GM12878 (cell line): Measurements from ENCODE around the gene UNC119. TPM values are rescaled to one million over a fixed set of nuclear protein-coding genes. Genes with fewer than 3 reads are reported as not detected.

Experiments used
- ATAC-seq: fragments of 200-7000 bp; cut with Tn5 transposase; 3 replicates; pipeline ENCODE4 v1.9.1; 2020; ENCODE audit warnings: mild to moderate bottlenecking, moderate library complexity
- BruUV-seq: library from RNA; stranded (reverse); fragments of 400-500 nt; replicated peaks from 2 replicates; lab custom pipeline; 2021; lab: Mats Ljungman, UMichigan
- CTCF ChIA-PET: fragments of 300-600 bp; sonication (Branson Sonifier 250); formaldehyde crosslinking; extraction: SDS; loops from one replicate; lab custom pipeline; 2021; ENCODE audit warnings: inconsistent platforms; lab: Yijun Ruan, JAX
- POLR2A ChIA-PET: fragments of 350-600 bp; formaldehyde crosslinking; extraction: SDS; loops from one replicate; lab custom pipeline; 2021; ENCODE audit warnings: inconsistent platforms; lab: Charles Lee
- RAD21 ChIA-PET: fragments of 300-600 bp; sonication (Branson Sonifier 250); formaldehyde crosslinking; loops from one replicate; lab custom pipeline; 2023; ENCODE audit warnings: antibody characterized with exemption; ENCODE audit not compliant: unreplicated experiment; lab: Charles Lee
- SMC1A ChIA-PET: fragments of 300-600 bp; sonication (Branson Sonifier 250); formaldehyde crosslinking; loops from one replicate; lab custom pipeline; 2023; ENCODE audit not compliant: unreplicated experiment, uncharacterized antibody; lab: Charles Lee
- DNase-seq: peaks from one replicate; pipeline ENCODE4 v3.0.0-alpha.2; 2011; ENCODE audit warnings: low read depth, low spot score
- FAIRE-seq: peaks from 3 replicates; lab custom pipeline; 2011; peaks lifted over from hg19 to GRCh38; lab: Jason Lieb, UNC
- H2AFZ ChIP-seq: 2 replicates; pipeline ENCODE4 v1.6.0; 2011; ENCODE audit warnings: low read depth, low read length, control low read depth; ENCODE audit not compliant: control insufficient read depth
- H3K27ac ChIP-seq: 2 replicates; pipeline ENCODE4 v1.5.1; 2011; ENCODE audit warnings: control low read depth; ENCODE audit not compliant: control insufficient read depth, insufficient read depth
- H3K27me3 ChIP-seq, 2 experiments: replicated peaks in 1 of 2; 2 replicates each; pipeline versions ENCODE4 v1.6.0 to v1.6.1; 2011; ENCODE audit warnings: low read length in 1 of 2; ENCODE audit not compliant: control insufficient read depth in 2 of 2, insufficient read depth in 2 of 2
- H3K36me3 ChIP-seq, 2 experiments: 2 replicates each; pipeline ENCODE4 v1.5.1; 2011; ENCODE audit warnings: low read length in 1 of 2; ENCODE audit not compliant: control insufficient read depth in 2 of 2, insufficient read depth in 2 of 2
- H3K4me1 ChIP-seq: 2 replicates; pipeline ENCODE4 v1.6.1; 2011; ENCODE audit warnings: mild to moderate bottlenecking, low read length, moderate library complexity, mixed read lengths; ENCODE audit not compliant: control insufficient read depth, insufficient read depth
- H3K4me2 ChIP-seq: 2 replicates; pipeline ENCODE4 v1.6.0; 2011; ENCODE audit warnings: control low read depth; ENCODE audit not compliant: control insufficient read depth, insufficient read depth
- H3K4me3 ChIP-seq: fragments of 200-600 bp; sonication (generic); 2 replicates; pipeline ENCODE4 v1.5.1; 2016
- H3K79me2 ChIP-seq: 2 replicates; pipeline ENCODE4 v1.6.0; 2011; ENCODE audit warnings: low read length; ENCODE audit not compliant: control insufficient read depth, insufficient read depth
- H3K9ac ChIP-seq: 2 replicates; pipeline ENCODE4 v1.8.0; 2011; ENCODE audit warnings: low read length, control low read depth, mixed read lengths; ENCODE audit not compliant: control insufficient read depth, insufficient read depth
- H3K9me3 ChIP-seq: replicated peaks from 3 replicates; pipeline ENCODE4 v1.5.1; 2011; ENCODE audit warnings: mild to moderate bottlenecking, low read length; ENCODE audit not compliant: control insufficient read depth, insufficient read depth
- H4K20me1 ChIP-seq: 2 replicates; pipeline ENCODE4 v1.6.0; 2011; ENCODE audit not compliant: control insufficient read depth, insufficient read depth
- BCLAF1 ChIP-seq: fragments of 450-650 bp; IDR thresholded peaks from 2 replicates; pipeline ENCODE4 v1.6.1; 2017; ENCODE audit warnings: antibody characterized with exemption, mild to moderate bottlenecking, moderate library complexity
- BHLHE40 ChIP-seq, 2 experiments: fragments of 450-650 bp in 1 of 2; IDR thresholded peaks; 2 replicates each; pipeline ENCODE4 v1.6.1; 2011 to 2017; ENCODE audit warnings: low read depth in 2 of 2, borderline replicate concordance in 1 of 2, improper control_type of control experiment in 1 of 2, low read length in 1 of 2, mild to moderate bottlenecking in 1 of 2
- CHD2 ChIP-seq: IDR thresholded peaks from 2 replicates; pipeline ENCODE4 v1.6.1; 2011; ENCODE audit warnings: low read depth, low read length, improper control_type of control experiment, borderline replicate concordance
- CHD4 ChIP-seq: fragments of 200-600 bp; sonication (generic); IDR thresholded peaks from 2 replicates; pipeline ENCODE4 v1.6.1; 2016; ENCODE audit warnings: mild to moderate bottlenecking
- EP300 ChIP-seq, 2 experiments: fragments of 150-350 bp in 1 of 2; IDR thresholded peaks; 2 replicates each; pipeline ENCODE4 v1.6.1; 2011 to 2012; ENCODE audit warnings: low read depth in 2 of 2, low read length in 2 of 2, borderline replicate concordance in 1 of 2, improper control_type of control experiment in 1 of 2, inconsistent platforms in 1 of 2; ENCODE audit not compliant: control insufficient read depth in 1 of 2
- HDGF ChIP-seq: fragments of 450-650 bp; IDR thresholded peaks from 2 replicates; pipeline ENCODE4 v1.6.1; 2016; ENCODE audit warnings: antibody characterized with exemption
- JUND ChIP-seq: IDR thresholded peaks from 2 replicates; pipeline ENCODE4 v1.6.1; 2012; ENCODE audit warnings: low read depth, mild to moderate bottlenecking, low read length, improper control_type of control experiment, moderate library complexity
- PAX5 ChIP-seq: IDR thresholded peaks from 2 replicates; pipeline ENCODE4 v1.6.1; 2011; ENCODE audit warnings: low read depth, low read length, borderline replicate concordance
- SIN3A ChIP-seq: IDR thresholded peaks from 2 replicates; pipeline ENCODE4 v1.6.1; 2012; ENCODE audit warnings: low read depth, low read length, improper control_type of control experiment
- SMAD5 ChIP-seq: IDR thresholded peaks from 2 replicates; pipeline ENCODE4 v1.6.1; 2016; ENCODE audit warnings: antibody characterized with exemption, low read depth
- SREBF1 ChIP-seq: IDR thresholded peaks from 2 replicates; pipeline ENCODE4 v1.6.1; 2012; ENCODE audit warnings: mild to moderate bottlenecking, low read length
- YBX1 ChIP-seq: fragments of 450-650 bp; IDR thresholded peaks from 2 replicates; pipeline ENCODE4 v1.6.1; 2016; ENCODE audit warnings: antibody characterized with exemption
- ZNF24 ChIP-seq: fragments of 450-650 bp; IDR thresholded peaks from 2 replicates; pipeline ENCODE4 v1.6.1; 2017; ENCODE audit warnings: antibody characterized with exemption, mild to moderate bottlenecking
- WGBS: methylation state at CpG from one replicate; pipeline ENCODE4 v1.1.6; 2016; ENCODE audit warnings: low lambda C conversion rate; ENCODE audit not compliant: insufficient replicate concordance, insufficient coverage; ENCODE audit errors: missing lambda C conversion rate; 5-methylcytosine and 5-hydroxymethylcytosine counted together
- in situ Hi-C: fragments of 300-500 bp; cut with MboI; formaldehyde crosslinking; loops from 9 replicates; pipeline ENCODE4 v1.14.3; 2018; ENCODE audit warnings: mixed read lengths
- intact Hi-C: fragments of 100-400 bp; cut with micrococcal nuclease; formaldehyde crosslinking; loops from one replicate; pipeline ENCODE4 v1.14.2; 2022; ENCODE audit not compliant: unreplicated experiment
- polyA plus RNA-seq, 11 experiments: library from polyadenylated mRNA; depleted of rRNA in 4 of 11; unstranded in 6 of 11; stranded (reverse) in 5 of 11; fragments of >200 nt; fragmentation: Nextera tagmentation in 4 of 11; fragmentation: Illumina TruSeq in 1 of 11; extraction: Ambion mirVana in 4 of 11; extraction: Trizol in 1 of 11; gene quantifications; 1 replicate in 1 of 11; 2 replicates in 10 of 11; pipeline versions ENCODE4 v1.2.1 to v1.2.3, GENCODE V29; 2011 to 2016; ENCODE audit warnings: inconsistent platforms in 2 of 11, missing spikeins in 2 of 11, low read depth in 1 of 11
- total RNA-seq, 4 experiments: library from RNA; depleted of rRNA in 3 of 4; stranded (reverse); fragments of >200 nt in 3 of 4; fragmentation: Illumina TruSeq in 1 of 4; extraction: Trizol in 1 of 4; gene quantifications; 2 replicates each; pipeline versions ENCODE4 v1.2.1 to v1.2.3, GENCODE V29; 2013 to 2021
- TF ChIP-seq, protein P1 (sequence below): fragments of 150-350 bp; IDR thresholded peaks from 2 replicates; pipeline ENCODE4 v1.6.1; 2014; ENCODE audit warnings: mild to moderate bottlenecking, low read depth, low read length
- TF ChIP-seq, protein P2 (sequence below): fragments of 450-650 bp; conservative IDR thresholded peaks from 2 replicates; pipeline ENCODE4 v1.6.1; 2017; ENCODE audit warnings: mild to moderate bottlenecking, moderate library complexity

The UNC119 gene
- total and polyA plus RNA-seq, 10 of the 15 experiments (the other 5 are each of a cell fraction or from before 2014, with no cell fraction given) = 2.7 to 436 (median 57.8) TPM

- POLR2A ChIA-PET = interaction anchor here (0.6 to 9.9 kb wide), 9 partner anchors 10 to 527 kb away, joined by 3 to 148 read pairs (median 7); partner anchors contain the start of genes SPAG5 and UNC119
- H3K4me1 ChIP-seq = peaks cover 15% of the 10 kb centered on the region
- H3K9ac ChIP-seq = no peak overlapping the region
- no peaks in the 10 kb centered on the region for H4K20me1 ChIP-seq
- no peak overlapping the region for H2AFZ ChIP-seq
- FAIRE-seq = no peak
- peaks cover 70% of the 10 kb centered on the region for H3K79me2 ChIP-seq
- intact Hi-C loops = no loop called here
- H3K4me2 ChIP-seq = peak overlapping the region; percentile 81
- SMC1A ChIA-PET = interaction anchor here (0.6 to 8.3 kb wide), 5 partner anchors 11 to 26 kb away, joined by 3 to 89 read pairs (median 3); no protein-coding TSS in a partner anchor
- CTCF ChIA-PET = interaction anchor here (1.0 to 6.6 kb wide), 7 partner anchors 7 to 78 kb away, joined by 3 to 83 read pairs (median 8); partner anchors contain the start of genes ALDOC, RSKR and UNC119
- no peak overlapping the region for H3K27ac ChIP-seq
- no peak for DNase-seq
- RAD21 ChIA-PET = interaction anchor here (0.7 to 7.1 kb wide), 4 partner anchors 10 to 29 kb away, joined by 3 to 102 read pairs (median 14); partner anchors contain the start of genes SPAG5 and UNC119
- no peaks in the 10 kb centered on the region for H3K9me3 ChIP-seq
- TF ChIP-seq SREBF1 (no peak), JUND (no peak), YBX1 (no peak), CHD4 (no peak), PAX5 (no peak), SMAD5 (no peak), ZNF24 (no peak), BHLHE40 (IDR thresholded peaks at IDR 0.05; ENCODE audit: borderline replicate concordance in 1 of 2, low read depth in 2 of 2, low read length in 1 of 2) (no peak), HDGF (no peak), CHD2 (no peak), SIN3A (no peak), BCLAF1 (no peak), EP300 (IDR thresholded peaks at IDR 0.05; ENCODE audit: borderline replicate concordance in 1 of 2, control insufficient read depth in 1 of 2, low read depth in 2 of 2, low read length in 2 of 2) (no peak)
- TF ChIP-seq, protein P1, sequence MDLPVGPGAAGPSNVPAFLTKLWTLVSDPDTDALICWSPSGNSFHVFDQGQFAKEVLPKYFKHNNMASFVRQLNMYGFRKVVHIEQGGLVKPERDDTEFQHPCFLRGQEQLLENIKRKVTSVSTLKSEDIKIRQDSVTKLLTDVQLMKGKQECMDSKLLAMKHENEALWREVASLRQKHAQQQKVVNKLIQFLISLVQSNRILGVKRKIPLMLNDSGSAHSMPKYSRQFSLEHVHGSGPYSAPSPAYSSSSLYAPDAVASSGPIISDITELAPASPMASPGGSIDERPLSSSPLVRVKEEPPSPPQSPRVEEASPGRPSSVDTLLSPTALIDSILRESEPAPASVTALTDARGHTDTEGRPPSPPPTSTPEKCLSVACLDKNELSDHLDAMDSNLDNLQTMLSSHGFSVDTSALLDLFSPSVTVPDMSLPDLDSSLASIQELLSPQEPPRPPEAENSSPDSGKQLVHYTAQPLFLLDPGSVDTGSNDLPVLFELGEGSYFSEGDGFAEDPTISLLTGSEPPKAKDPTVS = no peak
- TF ChIP-seq, protein P2, sequence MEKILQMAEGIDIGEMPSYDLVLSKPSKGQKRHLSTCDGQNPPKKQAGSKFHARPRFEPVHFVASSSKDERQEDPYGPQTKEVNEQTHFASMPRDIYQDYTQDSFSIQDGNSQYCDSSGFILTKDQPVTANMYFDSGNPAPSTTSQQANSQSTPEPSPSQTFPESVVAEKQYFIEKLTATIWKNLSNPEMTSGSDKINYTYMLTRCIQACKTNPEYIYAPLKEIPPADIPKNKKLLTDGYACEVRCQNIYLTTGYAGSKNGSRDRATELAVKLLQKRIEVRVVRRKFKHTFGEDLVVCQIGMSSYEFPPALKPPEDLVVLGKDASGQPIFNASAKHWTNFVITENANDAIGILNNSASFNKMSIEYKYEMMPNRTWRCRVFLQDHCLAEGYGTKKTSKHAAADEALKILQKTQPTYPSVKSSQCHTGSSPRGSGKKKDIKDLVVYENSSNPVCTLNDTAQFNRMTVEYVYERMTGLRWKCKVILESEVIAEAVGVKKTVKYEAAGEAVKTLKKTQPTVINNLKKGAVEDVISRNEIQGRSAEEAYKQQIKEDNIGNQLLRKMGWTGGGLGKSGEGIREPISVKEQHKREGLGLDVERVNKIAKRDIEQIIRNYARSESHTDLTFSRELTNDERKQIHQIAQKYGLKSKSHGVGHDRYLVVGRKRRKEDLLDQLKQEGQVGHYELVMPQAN = no peak
- no peaks in the 10 kb centered on the region for H3K27me3 ChIP-seq
- H3K36me3 ChIP-seq = peaks cover 0 to 9% of the 10 kb centered on the region in 2 experiments; a peak in 2 of 4 replicates
- ATAC-seq = no peak
- in situ Hi-C loops = loop anchor here (25.0 kb wide), 1 partner anchor 1082 kb away; no protein-coding TSS in a partner anchor
- peak overlapping the region; percentile 90 for H3K4me3 ChIP-seq
- 89% methylated on average over 1 of the region's 1 CpG for WGBS
- BruUV-seq = TSS peak; percentile 67
Observed at GRCh38 chr17:28569446-28569845, 17.0 kb upstream of the UNC119 start.
